Activated CD8-positive, alpha-beta memory T cell treated with anti-CD3 and anti-CD28 coated beads for 4 hours (primary cell): ENCODE data around the gene CHTF8.
"Not testable (repeated sequence)": the region's sequence is repeated elsewhere in the genome, so short reads cannot be mapped to it uniquely, and the experiment has no call there.

Experiments used
- DNase-seq, 2 donors: peaks; one replicate each; pipeline ENCODE4 v3.0.0-alpha.2; 2020; ENCODE audit warnings: low read depth in 2 of 2

CHTF8 gene

GRCh38 chr16:69139464-69139863 lies 7.1 kb upstream of the CHTF8 start:
- not testable (repeated sequence) for DNase-seq

GRCh38 chr16:69138608-69139007 lies 6.2 kb upstream of the CHTF8 start:
- no peak for DNase-seq

- no peak for DNase-seq
These were observed 1.1 kb upstream of the CHTF8 start for GRCh38 chr16:69133373-69133954.

DNA sequence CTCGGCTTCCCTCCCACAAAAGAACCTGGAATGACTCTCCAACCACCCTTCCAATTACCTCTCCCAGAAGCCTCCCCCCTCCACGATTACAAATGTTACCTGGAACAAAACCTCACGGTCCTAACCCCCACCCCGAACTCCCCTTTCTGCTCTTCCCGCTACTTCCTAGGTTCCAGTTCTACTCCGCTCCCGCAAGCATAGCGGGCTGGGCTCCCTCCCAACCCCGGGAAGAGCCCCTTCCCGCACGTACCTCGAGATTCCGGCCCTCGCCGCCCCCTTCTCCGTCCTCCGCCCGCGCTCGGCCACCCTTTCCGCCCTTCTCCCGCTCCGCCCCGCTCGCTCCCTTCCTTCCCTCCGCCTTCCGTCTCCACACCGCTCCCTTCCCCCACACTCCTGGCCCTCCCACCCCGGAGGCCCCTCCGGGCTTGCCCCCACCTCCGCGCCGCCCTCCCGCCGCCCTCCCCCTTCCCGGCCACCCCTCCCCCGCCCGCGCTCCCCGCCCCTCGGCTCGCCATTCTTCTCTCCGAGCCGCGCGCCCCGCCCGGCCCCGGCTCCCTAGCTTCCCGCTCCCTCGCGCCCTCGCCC lies 457 bp downstream of the CHTF8 start:
- DNase-seq: peak; percentile 60 to 71

DNA sequence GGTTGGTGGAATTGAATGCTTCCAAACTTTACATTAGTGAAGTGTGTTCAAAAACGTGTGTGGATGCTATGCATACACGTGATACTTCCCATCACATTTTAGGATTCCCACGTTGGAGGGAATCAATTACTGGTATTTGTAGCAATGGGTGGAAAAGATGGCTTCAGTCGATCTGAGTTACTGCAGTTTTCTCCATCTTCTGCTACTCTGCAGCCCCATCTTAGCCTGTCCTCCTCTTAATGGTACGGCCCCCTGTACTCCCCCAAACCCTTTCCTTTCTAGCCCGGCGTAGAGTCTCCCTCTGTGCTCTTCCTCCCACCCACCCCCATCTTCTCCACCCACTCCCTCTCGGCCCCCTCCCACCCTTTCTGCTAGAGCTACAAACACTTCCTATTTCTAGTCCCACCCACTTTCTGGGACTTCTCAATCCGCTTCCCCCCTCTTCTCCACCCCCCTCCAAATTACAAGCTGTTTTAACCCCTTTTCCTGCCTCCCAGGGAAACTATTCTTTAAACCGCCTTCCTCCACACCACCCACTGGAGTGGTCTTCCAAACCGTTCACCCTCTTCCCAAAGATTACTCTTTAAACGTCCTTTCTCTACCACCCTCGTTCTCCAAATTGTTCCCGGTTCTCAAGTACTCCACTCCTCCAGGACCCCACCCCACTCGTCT lies 1.1 kb downstream of the CHTF8 start:
- DNase-seq: no peak

DNA sequence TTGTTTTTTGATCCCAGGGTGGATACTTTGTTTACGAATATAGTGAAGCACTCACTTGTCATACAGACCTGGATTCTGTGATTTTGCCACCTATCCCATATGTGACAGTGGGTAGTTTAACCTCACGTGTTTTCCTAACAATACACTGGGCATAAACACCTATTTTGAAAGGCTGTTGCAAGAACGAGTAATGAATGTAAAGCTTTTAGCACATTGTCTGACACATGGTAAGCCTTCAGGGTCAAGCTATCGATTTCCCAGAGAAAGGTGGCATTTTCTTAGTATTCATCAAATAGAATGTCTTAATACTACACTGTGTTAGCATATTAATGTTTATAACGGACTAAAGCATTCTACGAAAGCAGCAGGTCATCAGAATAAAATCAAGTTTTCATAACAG lies 1.9 kb downstream of the CHTF8 start:
- DNase-seq: no peak

DNA sequence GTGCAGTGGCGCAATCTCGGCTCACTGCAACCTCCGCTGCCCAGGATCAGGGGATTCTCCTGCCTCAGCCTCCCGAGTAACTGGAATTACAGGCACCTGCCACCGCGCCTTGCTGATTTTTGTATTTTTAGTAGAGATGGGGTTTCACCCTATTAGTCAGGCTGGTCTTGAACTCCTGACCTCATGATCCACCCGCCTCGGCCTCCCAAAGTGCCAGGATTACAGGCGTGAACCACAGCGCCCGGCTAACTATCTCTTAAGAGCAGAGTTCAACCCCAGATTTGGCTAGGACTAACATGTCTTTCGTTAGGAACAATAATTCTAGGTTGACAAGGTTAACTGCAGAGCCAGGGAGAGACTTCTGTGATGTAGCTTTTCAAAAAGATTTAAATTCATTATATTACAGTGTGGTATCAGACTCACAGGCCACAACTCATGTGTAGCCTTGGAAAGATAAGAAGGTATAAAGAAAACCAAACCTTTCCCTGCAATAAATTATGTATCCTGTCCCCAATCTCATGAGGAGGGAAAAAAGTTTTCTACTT lies 4.3 kb downstream of the CHTF8 start:
- no peak for DNase-seq

DNA sequence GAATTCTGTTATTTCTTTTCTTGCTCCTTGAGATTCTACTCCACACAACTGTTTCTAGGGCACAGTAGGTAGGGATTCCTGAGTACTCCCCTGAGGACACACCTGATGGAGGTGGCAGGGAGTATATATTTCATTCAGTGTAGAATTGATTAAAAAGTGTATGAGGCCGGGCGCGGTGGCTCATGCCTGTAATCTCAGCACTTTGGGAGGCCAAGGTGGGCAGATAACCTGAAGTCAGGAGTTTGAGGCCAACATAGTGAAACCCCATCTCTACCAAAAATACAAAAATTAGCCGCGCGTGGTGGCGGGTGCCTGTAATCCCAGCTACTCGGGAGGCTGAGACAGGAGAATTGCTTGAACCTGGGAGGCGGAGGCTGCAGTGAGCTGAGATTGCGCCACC lies 5.6 kb downstream of the CHTF8 start:
- DNase-seq: not testable (repeated sequence)

GRCh38 chr16:69126221-69126620 lies 6.2 kb downstream of the CHTF8 start:
- DNase-seq: no peak

DNA sequence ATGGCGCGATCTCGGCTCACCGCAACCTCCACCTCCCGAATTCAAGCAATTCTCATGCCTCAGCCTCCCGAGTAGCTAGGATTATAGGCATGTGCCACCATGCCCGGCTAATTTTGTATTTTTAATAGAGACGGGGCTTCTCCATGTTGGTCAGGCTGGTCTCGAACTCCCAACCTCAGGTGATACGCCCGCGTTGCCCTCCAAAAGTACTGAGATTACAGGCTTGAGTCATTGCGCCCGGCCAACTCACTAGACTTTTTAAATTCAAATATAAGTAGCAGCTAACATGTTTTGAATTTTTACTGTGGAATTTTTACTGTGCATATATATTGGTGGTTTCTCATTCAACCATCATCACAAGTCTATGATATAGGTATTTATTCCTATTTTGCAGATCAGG lies 7.4 kb downstream of the CHTF8 start:
- not testable (repeated sequence) for DNase-seq

DNA sequence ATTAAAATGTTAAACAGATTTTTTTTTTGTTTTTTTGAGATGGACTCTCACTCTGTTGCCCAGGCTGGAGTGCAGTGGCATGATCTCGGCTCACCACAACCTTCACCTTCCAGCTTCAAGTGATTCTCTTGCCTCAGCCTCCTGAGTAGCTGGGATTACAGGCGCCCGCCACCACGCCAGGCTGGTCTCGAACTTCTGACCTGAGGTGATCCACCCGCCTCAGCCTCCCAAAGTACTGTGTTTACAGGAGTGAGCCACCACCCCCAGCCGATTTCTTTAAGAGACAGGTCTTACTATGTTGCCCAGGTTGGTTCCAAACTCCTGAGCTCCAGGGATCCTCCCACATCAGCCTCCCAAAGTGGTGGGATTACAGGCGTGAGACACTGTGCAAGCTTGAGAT lies 8.0 kb downstream of the CHTF8 start:
- not testable (repeated sequence) for DNase-seq

DNA sequence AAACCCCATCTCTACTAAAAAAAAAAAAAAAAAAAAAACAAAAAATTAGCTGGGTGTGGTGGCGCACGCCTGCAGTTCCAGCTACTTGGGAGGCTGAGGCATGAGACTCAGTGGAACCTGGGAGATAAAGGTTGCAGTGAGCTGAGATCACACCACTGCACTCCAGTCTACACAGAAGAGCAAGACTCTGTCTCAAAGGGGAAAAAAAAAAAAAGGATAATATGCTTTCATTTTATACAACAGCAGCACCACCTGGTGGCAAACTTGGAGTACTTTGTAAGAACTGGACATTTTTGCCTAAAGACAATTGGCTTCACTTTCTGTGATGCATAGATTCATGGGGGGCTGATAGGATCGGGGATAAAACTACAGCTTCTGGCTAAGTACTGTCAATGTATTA lies 8.5 kb downstream of the CHTF8 start:
- peak; percentile 24 to 44 for DNase-seq

DNA sequence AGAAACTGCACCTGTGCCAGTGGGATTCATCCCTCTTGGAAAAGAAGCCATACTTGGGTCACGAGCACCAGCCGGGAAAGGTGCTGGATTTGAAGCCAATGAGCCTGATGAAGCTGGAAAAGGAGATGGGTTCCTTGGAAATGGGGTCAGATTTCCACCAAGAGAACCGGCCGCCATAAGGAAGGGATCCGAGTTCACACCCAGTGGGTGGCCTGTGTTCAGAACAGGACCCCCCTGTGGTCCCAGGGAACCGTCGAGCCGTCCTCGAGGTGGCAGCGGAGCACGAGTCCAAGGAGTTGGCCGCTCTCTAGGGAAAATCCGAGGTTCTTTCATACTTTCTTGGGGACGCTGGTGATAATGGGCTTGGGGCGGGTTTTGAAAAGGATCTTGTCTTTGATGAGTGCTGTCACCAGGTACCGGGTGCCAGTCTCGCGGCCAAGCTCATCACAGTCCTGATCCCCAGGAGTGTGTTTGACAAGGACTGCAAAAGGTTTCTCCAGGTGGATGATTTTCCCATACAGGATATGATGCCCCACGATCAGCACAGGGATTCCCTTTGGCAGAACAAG lies 12.2 kb downstream of the CHTF8 start:
- no peak for DNase-seq

DNA sequence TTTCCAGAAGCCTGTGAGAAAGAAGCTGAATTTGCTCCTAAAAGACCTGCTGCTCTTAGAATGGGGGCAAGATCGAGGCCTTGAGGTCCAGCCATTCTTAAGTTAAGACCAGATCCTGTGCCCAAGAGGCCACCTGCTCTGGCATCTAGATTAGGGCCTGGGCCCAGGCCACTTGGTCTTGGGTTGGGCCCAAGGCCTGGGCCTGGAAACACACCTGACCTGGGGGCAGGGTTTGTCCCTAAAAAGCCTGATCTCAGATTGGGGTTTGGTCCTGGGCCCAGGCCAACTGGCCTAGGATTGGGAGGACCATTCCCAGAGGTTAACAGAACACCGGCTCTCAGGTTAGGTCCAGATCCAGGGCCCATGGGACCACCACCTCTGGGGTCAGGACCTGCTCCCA lies 12.9 kb downstream of the CHTF8 start:
- DNase-seq: no peak

DNA sequence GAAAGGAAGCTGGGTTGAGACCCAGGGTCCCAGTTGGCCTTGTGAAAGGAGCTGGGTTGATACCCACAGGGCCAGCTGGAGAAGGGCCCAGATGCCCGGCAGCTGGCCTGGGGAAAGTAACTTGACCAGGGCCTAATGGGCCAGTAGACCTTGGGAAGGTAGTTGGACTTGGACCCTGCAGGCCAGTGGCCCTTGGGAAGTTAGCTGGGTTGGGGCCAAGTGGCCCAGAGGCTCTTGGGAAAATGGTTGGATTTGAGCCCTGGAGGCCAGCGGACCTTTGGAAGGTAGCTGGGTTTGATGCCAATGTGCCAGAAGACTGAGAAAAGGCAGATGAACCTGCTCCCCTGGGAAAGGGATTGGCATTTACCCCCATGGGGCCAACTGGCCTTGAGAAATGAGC lies 13.4 kb downstream of the CHTF8 start:
- DNase-seq: no peak

- no peak for DNase-seq
These were observed 13.9 kb downstream of the CHTF8 start for GRCh38 chr16:69118468-69118867.

- DNase-seq: no peak
These were observed 15.5 kb downstream of the CHTF8 start for GRCh38 chr16:69116906-69117305.

GRCh38 chr16:69116256-69116875 lies 16.0 kb downstream of the CHTF8 start:
- DNase-seq: no peak

DNA sequence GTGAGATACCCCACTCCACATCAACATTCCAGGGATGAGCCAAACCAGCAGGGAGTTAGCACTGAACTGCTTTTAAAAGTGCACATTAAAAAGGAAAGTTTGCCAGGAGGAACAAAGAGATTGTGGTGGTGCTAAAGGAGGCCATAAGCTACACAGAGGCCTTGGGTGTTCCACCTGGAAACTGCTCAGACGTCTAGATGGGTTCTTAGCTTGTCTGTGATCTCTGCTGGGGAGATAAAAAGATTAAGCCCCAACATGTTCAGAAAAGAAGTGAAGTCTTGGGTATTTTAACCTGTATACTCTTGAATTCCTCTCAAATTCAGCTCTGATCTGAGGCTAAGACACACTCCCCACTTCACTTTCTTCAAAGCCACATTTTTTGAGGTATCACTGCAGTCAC lies 16.6 kb downstream of the CHTF8 start:
- DNase-seq: no peak

DNA sequence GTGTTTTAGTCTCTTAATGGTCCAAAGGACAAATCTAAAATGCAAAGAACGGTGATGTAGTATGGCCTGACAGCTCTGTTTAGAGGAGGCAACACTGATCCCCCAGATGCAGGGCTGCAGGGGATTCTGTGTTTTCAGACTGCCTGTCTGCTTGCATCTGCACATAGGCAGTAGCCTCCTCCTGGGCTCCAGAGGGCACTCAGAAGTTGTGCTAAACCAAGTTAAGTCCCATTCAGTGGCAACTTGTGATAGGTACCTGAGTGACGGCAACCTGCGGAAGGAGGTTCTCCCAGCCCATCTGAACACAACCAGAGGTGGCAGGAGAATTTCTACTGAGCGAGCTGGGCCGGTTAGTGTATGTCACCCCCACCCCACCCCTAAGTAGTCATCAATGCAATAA lies 17.0 kb downstream of the CHTF8 start:
- DNase-seq: no peak

DNA sequence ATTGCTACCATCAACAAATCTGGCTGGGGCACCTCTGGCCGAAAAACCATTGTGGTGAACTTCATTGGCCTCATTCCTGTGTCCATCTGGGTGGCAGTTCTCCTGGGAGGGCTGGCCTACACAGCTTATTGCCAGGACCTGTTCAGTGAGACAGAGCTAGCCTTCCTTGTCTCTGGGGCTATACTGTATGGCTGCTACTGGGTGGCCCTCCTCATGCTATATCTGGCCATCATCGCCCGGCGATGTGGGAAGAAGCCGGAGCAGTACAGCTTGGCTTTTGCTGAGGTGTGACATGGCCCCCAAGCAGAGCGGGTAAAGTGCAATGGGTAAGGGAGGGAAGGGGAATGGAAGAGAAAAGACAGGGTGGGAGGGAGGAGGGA lies 17.4 kb downstream of the CHTF8 start:
- no peak for DNase-seq

- no peak for DNase-seq
These were observed 17.9 kb downstream of the CHTF8 start for GRCh38 chr16:69114346-69114975.
